ENCODE data around the gene BRIP1.

BRIP1 gene

DNA sequence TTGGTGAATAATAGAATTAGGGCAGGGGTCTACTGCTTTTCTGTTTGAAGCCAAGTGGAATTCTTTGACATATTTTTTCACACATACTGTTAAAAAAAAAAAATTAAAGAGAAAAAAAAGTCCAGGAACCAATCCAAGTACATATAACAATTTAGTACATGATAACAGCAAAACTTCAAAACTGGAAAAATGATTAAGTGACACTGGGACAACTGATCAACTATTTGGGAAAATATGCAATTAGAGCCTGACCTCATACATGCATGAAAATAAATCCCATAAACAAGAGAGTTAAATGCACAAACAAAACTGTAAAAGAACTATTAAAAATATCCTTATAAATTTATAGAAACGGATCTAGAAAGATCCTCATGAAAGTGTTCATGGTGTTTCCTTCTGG, 27.7 kb downstream of the BRIP1 start:
- no peak for TF ChIP-seq CTCF (IDR thresholded peaks at IDR 0.05; ENCODE audit: control extremely low read depth, extremely low read depth, low read depth, missing control alignments)
- ChIA-PET CTCF (interaction anchor here (1.6 to 2.0 kb wide), 5 partner anchors 10 to 422 kb away, joined by 6 to 20 read pairs (median 8); no protein-coding TSS in a partner anchor), POLR2A (no interaction called here)
- no peak for DNase-seq (ENCODE audit: extremely low spot score)

GRCh38 chr17:61834610-61835009, 28.7 kb downstream of the BRIP1 start:
- no peak for TF ChIP-seq CTCF (IDR thresholded peaks at IDR 0.05; ENCODE audit: control extremely low read depth, extremely low read depth, low read depth, missing control alignments)
- CTCF ChIA-PET: interaction anchor here (0.6 to 1.8 kb wide), 7 partner anchors 8 to 422 kb away, joined by 3 to 8 read pairs (median 4); no protein-coding TSS in a partner anchor
- no peak for DNase-seq (ENCODE audit: extremely low spot score)
- POLR2A ChIA-PET: no interaction called here

GRCh38 chr17:61833536-61834193, 29.7 kb downstream of the BRIP1 start:
- DNase-seq (ENCODE audit: extremely low spot score): no peak
- CTCF ChIA-PET: interaction anchor here (0.6 to 1.8 kb wide), 11 partner anchors 9 to 421 kb away, joined by 3 to 8 read pairs (median 5); no protein-coding TSS in a partner anchor
- POLR2A ChIA-PET: interaction anchor here (0.6 kb wide), 1 partner anchor 271 kb away, joined by 3 read pairs; no protein-coding TSS in a partner anchor
- no peak for TF ChIP-seq CTCF (IDR thresholded peaks at IDR 0.05; ENCODE audit: control extremely low read depth, extremely low read depth, low read depth, missing control alignments)

- DNase-seq (ENCODE audit: extremely low spot score): no peak
- ChIA-PET CTCF (interaction anchor here (1.1 to 1.4 kb wide), 5 partner anchors 10 to 420 kb away, joined by 3 to 6 read pairs (median 5); no protein-coding TSS in a partner anchor), POLR2A (no interaction called here)
- TF ChIP-seq CTCF (IDR thresholded peaks at IDR 0.05; ENCODE audit: control extremely low read depth, extremely low read depth, low read depth, missing control alignments): no peak
Observed at GRCh38 chr17:61832463-61832862, 30.9 kb downstream of the BRIP1 start.

DNA sequence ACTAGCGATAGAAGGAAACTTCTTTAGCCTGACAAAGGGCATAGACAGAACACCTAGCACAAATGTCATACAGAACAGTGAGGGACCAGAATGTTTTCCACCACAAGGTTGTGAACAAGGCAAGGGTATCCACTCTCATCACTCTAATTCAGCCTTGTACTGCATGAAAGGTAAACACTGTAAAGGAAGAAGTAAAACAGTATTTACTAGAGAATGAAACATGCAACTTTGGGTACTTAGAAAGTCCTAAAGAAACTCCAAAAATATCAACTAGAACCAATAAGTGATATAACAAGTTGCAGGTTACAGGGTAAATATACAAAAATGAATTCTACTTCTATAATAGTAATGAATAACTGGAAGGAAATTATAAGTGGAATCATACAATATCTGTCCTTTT, 32.2 kb downstream of the BRIP1 start:
- CTCF ChIA-PET: no interaction called here
- no peak for TF ChIP-seq CTCF (IDR thresholded peaks at IDR 0.05; ENCODE audit: control extremely low read depth, extremely low read depth, low read depth, missing control alignments)
- POLR2A ChIA-PET: no interaction called here
- DNase-seq (ENCODE audit: extremely low spot score): no peak

DNA sequence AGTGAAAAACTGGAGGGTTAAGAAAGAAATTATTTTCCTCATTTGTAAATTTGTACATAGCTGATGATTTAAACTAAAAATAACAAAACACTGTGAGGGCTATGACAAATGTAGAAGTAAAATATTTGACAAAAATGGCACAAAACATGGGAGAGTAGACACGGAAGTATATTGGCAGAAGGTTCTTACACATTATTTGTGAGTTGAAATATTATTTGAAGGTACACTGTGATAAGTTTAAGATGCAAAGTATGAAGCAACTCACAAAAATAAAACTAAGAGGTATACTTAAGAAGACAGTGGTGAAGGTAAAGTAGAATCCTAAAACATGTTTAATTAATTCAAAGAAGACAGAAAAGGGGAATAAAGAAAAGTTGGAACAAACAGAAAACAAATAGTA, 34.6 kb downstream of the BRIP1 start:
- CTCF ChIA-PET: no interaction called here

More for the DNA sequence above, 34.6 kb downstream of the BRIP1 start:
- no peak for TF ChIP-seq CTCF (IDR thresholded peaks at IDR 0.05; ENCODE audit: control extremely low read depth, extremely low read depth, low read depth, missing control alignments)
- POLR2A ChIA-PET: no interaction called here
- DNase-seq (ENCODE audit: extremely low spot score): no peak

All from GM10248 (cell line).